B cell (primary cell): Measurements from ENCODE around the gene ITPR1.

Source experiments
- CTCF ChIP-seq: fragments of 200-600 bp; IDR thresholded peaks from one replicate; pipeline ENCODE4 v1.8.0; 2022; ENCODE audit warnings: antibody characterized with exemption, mild to moderate bottlenecking
- EZH2 ChIP-seq: IDR thresholded peaks from 2 replicates; pipeline ENCODE4 v1.6.1; 2012; ENCODE audit warnings: borderline replicate concordance, low read depth, mild to moderate bottlenecking, moderate library complexity, low read length; ENCODE audit not compliant: insufficient read depth, poor library complexity, severe bottlenecking

GRCh38 chr3:4736284-4736861 lies 243.2 kb downstream of the ITPR1 start:
- TF ChIP-seq CTCF (no peak), EZH2 (no peak)
